Suppressor macrophage (primary cell): Measurements from ENCODE around the gene BMP8B.
A peak's percentile ranks its signal among the peaks of the same experiment; 100 is the strongest.
"Not testable (repeated sequence)": the region's sequence is repeated elsewhere in the genome, so short reads cannot be mapped to it uniquely, and the experiment has no call there.

Source experiments
- DNase-seq, 4 experiments: peaks; one replicate each; pipeline ENCODE4 v3.0.0-alpha.2; 2020 to 2022

Gene BMP8B

DNA sequence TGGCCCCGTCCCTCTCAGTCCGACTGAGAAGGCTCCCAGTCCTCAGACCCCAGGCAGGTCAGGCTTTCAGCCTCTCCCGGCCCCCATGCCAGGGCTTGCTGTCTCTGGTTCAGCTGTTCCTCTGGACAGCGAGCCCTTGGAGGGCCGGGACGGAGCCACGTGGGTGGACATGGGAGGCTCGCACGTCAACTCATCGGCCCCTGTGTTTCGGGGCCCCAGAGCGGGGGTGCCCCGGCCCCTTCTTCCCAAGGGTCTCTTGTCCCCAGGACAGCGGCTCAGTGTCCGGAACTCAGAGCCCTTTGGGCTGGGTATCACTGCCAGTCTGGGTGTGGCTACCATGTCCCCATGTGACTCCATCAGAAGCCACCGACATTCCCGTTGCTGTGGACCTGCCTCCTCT, 10.8 kb downstream of the BMP8B start:
- DNase-seq: not testable (repeated sequence)

- DNase-seq: no peak
Measured at GRCh38 chr1:39777306-39777705, 11.4 kb downstream of the BMP8B start.

DNA sequence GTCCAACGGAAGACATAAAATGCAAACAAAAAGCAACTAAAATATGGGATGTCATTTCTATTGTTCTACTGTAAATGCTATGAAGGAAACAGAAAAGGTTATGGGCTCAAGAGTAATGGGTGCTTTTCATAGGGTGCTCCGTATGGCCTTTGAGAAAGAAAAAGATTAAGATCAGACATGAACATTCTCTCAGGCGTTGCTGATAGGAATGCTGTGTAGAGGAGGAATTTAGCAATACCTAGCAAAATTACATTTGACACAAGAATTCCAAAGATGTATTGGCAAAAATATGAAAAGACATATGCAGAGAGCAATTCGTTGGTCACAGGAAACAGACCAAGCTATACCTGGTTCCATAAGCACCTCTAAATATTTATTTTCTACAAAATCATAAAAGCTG, 11.8 kb downstream of the BMP8B start:
- DNase-seq: no peak

GRCh38 chr1:39776400-39776713, 12.3 kb downstream of the BMP8B start:
- peak in 3 of 4 experiments; percentile 8 to 51 (median 8) for DNase-seq

GRCh38 chr1:39775676-39776399, 12.8 kb downstream of the BMP8B start:
- not testable (repeated sequence) for DNase-seq

- not testable (repeated sequence) for DNase-seq
Measured at GRCh38 chr1:39775141-39775540, 13.5 kb downstream of the BMP8B start.

DNA sequence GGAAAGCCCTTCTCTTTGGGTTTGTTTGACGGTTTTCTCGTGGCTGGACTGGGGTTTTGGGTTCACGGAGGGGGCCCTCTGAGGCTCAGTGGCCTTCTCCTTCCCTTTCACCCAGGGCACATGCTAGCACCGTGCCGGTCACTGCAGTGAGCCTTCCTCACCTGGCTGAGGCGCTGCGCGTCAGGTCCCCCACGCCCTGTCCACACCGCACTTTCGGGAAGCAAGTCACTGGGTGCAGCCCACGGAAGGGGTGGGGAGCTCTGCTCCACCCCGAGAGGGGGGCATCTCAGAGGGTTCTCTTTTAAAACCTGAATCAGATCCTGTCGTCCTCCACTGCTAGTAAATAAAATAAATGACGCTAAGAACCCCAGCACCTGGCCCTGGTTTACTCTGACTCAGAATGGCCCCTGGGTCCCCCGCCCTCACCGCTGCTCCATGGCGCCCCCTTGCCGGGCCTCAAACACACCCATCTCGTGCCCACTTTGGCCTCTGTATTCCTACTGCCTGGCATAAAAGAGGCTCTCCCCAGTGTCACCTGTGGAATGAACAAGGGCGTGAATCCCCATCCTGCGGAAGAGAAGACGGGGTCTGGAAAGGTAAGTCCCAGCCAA, 15.2 kb downstream of the BMP8B start:
- DNase-seq: not testable (repeated sequence)

DNA sequence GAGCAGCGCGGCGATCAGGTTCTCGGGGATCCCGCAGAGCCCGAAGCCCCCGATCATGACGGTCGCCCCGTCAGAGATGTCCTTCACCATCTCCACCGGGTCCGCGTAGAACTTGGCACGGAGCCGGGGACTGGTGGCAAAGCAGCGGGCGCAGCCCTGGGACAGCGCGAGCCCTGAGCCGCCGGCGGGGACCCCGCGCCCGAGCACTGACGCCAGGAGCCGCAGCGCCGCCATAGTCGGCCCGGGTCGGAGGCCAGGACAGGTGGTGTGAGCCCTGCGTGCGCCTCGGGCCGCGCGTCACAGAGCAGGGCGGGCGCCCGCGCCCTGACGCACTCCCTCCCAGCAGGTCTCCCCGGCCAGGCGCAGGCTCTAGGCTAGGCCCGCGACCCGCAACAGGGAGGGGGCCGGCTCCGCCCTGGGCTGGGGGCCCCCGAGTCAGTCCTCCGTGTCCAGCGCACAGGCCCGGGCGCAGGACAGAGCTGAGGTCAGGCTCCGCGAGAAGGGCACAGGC, 17.6 kb downstream of the BMP8B start, which contains the start of gene OXCT2:
Gene OXCT2 (minus strand): TSS at position 327 of the 511 bp plus-strand sequence. CDS start 93 bp downstream, at position 234.
- DNase-seq: not testable (repeated sequence)

GRCh38 chr1:39770100-39771021, 18.3 kb downstream of the BMP8B start:
- peak; percentile 27 to 54 (median 44) for DNase-seq

DNA sequence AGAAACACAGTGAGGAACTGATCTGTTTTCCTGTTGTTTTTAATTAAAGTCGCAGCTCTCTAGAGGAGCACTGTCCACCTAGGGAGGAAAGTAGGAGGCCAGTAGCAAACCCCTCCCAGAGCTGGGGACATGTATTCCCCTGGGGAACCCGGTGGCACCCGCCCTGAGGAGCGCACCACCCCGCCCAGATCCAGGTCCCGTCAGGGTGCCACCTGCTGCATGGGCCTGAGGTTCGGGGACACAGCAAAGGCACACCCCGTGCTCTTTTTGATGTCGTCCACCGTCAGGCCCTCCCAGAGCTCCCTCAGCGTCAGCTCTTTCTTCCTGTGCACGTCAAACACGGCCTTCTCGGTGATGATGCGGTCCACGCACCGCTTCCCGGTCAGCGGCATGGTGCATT, 19.2 kb downstream of the BMP8B start:
- DNase-seq: not testable (repeated sequence)

- DNase-seq: not testable (repeated sequence)
Measured at GRCh38 chr1:39766466-39766865, 22.2 kb downstream of the BMP8B start.

GRCh38 chr1:39764512-39764911, 24.2 kb downstream of the BMP8B start:
- not testable (repeated sequence) for DNase-seq

GRCh38 chr1:39763619-39764374, 24.9 kb downstream of the BMP8B start:
- not testable (repeated sequence) for DNase-seq

DNA sequence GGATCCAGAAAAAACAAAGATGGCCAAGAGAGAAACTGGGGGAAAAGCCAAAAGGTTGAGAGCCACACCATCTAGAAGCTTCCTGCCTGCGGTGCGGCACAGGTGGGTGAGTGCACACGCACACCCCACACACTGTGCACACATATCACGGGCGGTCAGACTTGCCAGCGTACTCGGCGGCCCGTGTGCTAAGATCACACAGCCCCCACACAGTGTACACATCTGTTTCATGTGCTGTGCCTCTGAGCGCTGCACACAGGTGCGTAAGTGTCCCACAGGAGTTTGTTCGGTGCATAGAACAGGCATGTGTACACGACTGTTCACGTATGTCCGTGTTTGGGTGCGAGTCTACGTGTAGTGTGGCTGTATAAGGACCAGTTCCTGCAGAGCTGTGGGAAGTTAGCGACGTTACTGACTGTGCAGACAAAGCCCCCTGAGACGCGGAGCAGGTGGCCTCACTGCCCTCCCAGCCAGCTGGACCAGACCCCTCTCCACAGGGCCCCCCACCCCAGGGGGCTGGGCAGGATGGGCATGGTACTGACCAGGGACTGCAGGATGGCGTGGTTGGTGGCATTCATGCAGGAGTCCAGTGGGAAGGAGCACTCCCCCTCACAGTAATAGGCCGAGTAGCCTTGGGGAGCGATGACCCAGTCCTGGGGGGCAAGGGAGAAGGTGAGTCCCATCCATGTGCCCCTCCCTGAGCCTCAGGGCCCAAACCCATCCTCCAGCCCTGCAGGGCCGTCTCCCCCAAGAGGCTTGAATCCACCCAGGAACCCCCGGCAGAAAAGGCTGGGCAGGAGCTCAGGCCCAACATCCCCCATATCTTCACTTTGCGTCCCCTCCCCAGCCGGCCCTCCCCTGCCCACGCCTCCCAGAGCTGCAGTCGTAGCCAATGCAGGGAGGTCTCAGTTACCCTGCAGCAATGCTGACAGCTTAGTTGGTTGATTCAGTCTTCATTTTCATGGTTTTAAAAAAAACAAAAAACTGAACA, 25.8 kb downstream of the BMP8B start:
- DNase-seq: no peak

GRCh38 chr1:39761557-39762260, 27.0 kb downstream of the BMP8B start:
- no peak for DNase-seq

DNA sequence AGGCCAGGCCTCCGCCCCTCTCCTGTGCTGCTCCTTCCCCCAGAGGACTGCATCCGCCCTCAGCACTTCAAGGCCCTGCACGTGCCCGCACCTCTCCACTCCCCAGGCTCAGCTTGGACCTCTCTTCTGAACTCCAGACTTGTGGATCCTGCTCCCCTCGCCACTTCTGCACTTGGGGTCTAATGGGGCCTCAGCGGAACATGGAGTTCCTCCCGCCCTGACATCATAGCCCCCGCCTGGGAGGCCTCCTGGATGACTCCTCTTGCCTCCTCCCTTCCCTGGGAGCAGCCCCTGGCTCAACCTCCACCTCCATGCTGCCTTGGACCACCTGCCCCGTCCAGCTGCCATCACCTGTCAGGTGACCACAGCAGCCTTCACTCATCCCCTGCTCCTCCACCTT, 27.6 kb downstream of the BMP8B start:
- no peak for DNase-seq

DNA sequence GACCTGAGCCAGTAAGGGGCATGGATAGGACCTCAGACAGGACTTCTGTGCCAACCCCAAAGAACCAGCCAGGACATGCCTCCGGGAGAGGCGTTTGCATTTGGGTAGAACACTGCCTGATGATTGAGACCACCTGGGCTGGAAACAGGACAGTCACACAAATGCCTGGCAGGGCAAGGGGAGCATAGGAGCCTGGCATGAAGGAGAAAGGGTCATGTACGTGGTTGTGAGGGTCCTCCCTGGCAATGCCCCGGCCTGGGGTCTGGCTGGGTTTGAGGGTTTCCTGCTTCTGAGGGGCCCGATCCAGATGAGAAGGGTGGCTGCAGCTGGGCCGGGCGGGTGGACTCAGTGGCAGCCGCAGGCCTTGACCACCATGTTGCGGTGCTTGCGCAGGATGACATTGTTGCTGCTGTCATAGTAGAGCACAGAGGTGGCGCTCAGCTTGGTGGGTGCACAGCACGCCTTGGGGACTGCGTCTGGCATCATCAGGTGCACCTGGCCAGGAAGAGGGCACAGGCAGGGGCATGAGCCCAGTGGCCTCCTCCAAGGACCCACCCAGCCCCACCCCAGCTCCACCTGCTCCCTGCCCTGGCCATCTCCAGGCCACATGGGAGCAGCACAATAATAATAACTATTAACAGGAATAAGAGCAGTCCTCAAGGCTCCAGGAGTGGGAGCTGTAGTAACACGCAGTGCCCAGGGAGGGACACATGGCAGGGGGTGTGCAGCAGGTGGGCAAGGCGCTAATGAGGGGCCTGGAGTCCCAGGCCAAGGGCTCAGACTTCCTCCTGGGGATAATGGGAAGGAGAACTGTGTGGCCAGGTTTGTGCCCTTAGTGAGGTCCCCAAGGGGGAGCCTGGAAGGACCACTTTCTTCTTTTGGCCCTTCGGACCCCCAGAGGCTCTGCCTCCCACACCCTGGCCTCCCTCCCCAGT, 28.3 kb downstream of the BMP8B start:
- no peak for DNase-seq

- DNase-seq: no peak
Measured at GRCh38 chr1:39759436-39759726, 29.3 kb downstream of the BMP8B start.
